Esophagus squamous epithelium (tissue), 5 donors: ENCODE measurements around the gene CCDC50. TPM values are rescaled to one million over a fixed set of nuclear protein-coding genes. Genes with fewer than 3 reads are reported as not detected.

Experiments used
- DNase-seq: peaks from one replicate; lab custom pipeline; 2025; lab: John Stamatoyannopoulos, UW
- H3K27ac ChIP-seq, 4 donors: fragments of 200-600 bp; sonication (generic); one replicate each; pipeline ENCODE4 v1.5.1; 2016 to 2019; ENCODE audit warnings: mild to moderate bottlenecking in 1 of 4
- H3K27me3 ChIP-seq, 4 donors: fragments of 200-600 bp; sonication (generic); 1 replicate in 3 of 4; 2 replicates in 1 of 4; pipeline versions ENCODE4 v1.5.1 to v1.6.0; 2017 to 2021; ENCODE audit warnings: antibody characterized with exemption in 1 of 4
- H3K36me3 ChIP-seq, 3 donors: fragments of 200-600 bp; sonication (generic); one replicate each; pipeline ENCODE4 v1.5.1; 2016 to 2019
- H3K4me1 ChIP-seq, 3 donors: fragments of 200-600 bp; sonication (generic); one replicate each; pipeline ENCODE4 v1.5.1; 2017 to 2019
- H3K4me3 ChIP-seq, 4 donors: fragments of 200-600 bp; sonication (generic); 1 replicate in 3 of 4; 2 replicates in 1 of 4; pipeline ENCODE4 v1.5.1; 2016 to 2019; ENCODE audit warnings: mild to moderate bottlenecking in 2 of 4, moderate library complexity in 1 of 4
- H3K9me3 ChIP-seq, 3 donors: fragments of 200-600 bp; sonication (generic); one replicate each; pipeline ENCODE4 v1.5.1; 2016 to 2019
- CTCF ChIP-seq, 6 experiments: fragments of 450-650 bp in 4 of 6; fragments of 200-600 bp in 2 of 6; sonication (generic) in 2 of 6; IDR thresholded peaks; one replicate each; pipeline ENCODE4 v1.5.1; 2016 to 2019; ENCODE audit warnings: antibody characterized with exemption in 6 of 6, mild to moderate bottlenecking in 4 of 6, moderate library complexity in 4 of 6
- POLR2A ChIP-seq, 4 donors: fragments of 450-650 bp; IDR thresholded peaks; one replicate each; pipeline ENCODE4 v1.6.1; 2017; ENCODE audit warnings: antibody characterized with exemption in 4 of 4, mild to moderate bottlenecking in 4 of 4, moderate library complexity in 3 of 4
- WGBS, 2 donors: methylation state at CpG; one replicate each; pipeline ENCODE4 v1.1.5; 2018; 5-methylcytosine and 5-hydroxymethylcytosine counted together
- intact Hi-C: fragments of 100-400 bp; cut with DNase I; formaldehyde crosslinking; loops from one replicate; pipeline ENCODE4 v1.15.0; 2022
- total RNA-seq, 4 donors: library from RNA; depleted of rRNA; stranded (reverse); fragments of >200 nt; gene quantifications; one replicate each; pipeline ENCODE4 v1.1.0, GENCODE V29; 2016
- donor health status: DM: yes; HTN: yes; CAD: no.

The CCDC50 gene
- total RNA-seq, 4 donors from 2014 or later = 12.7 to 56.6 (median 30.5) TPM

GRCh38 chr3:191399918-191400317, 70.7 kb downstream of the CCDC50 start:
- Histone ChIP-seq H3K4me1 (no peaks in the 10 kb centered on the region), H3K27me3 (no peaks in the 10 kb centered on the region), H3K36me3 (peaks cover 0 to 29% (median 0%) of the 10 kb centered on the region in 3 donors), H3K9me3 (no peaks in the 10 kb centered on the region), H3K4me3 (no peak overlapping the region), H3K27ac (no peak overlapping the region)
- WGBS, 2 donors = 72 to 94% methylated on average over 3 of the region's 3 CpGs
- no peak for DNase-seq
- intact Hi-C loops = no loop called here
- TF ChIP-seq CTCF (IDR thresholded peaks at IDR 0.05) = no peak
- no peak for TF ChIP-seq POLR2A (IDR thresholded peaks at IDR 0.05)

- Histone ChIP-seq H3K9me3 (no peaks in the 10 kb centered on the region), H3K4me3 (no peak overlapping the region), H3K27me3 (no peaks in the 10 kb centered on the region), H3K27ac (no peak overlapping the region), H3K36me3 (peaks cover 0 to 19% (median 0%) of the 10 kb centered on the region in 3 donors), H3K4me1 (no peaks in the 10 kb centered on the region)
- TF ChIP-seq CTCF (IDR thresholded peaks at IDR 0.05) = no peak
- TF ChIP-seq POLR2A (IDR thresholded peaks at IDR 0.05) = no peak
- no peak for DNase-seq
- 88 to 89% methylated on average over 12 of the region's 12 CpGs for WGBS, 2 donors
- intact Hi-C loops = no loop called here
Measured at GRCh38 chr3:191401775-191402357, 72.7 kb downstream of the CCDC50 start.

GRCh38 chr3:191409791-191410359, 80.7 kb downstream of the CCDC50 start:
- peaks cover 0 to 10% (median 0%) of the 10 kb centered on the region in 3 donors for H3K9me3 ChIP-seq
- no peaks in the 10 kb centered on the region for H3K4me1 ChIP-seq
- no peak overlapping the region for H3K27ac ChIP-seq
- DNase-seq = no peak
- H3K36me3 ChIP-seq = no peaks in the 10 kb centered on the region
- WGBS, 2 donors = 85 to 92% methylated on average over 3 of the region's 3 CpGs
- H3K4me3 ChIP-seq = no peak overlapping the region
- intact Hi-C loops = loop anchor here (10.0 kb wide), 1 partner anchor 1035 kb away; no protein-coding TSS in a partner anchor
- TF ChIP-seq POLR2A (IDR thresholded peaks at IDR 0.05) = no peak
- no peak for TF ChIP-seq CTCF (IDR thresholded peaks at IDR 0.05)
- H3K27me3 ChIP-seq = no peaks in the 10 kb centered on the region

- Histone ChIP-seq H3K4me1 (no peaks in the 10 kb centered on the region), H3K4me3 (no peak overlapping the region), H3K9me3 (peaks cover 0 to 10% (median 0%) of the 10 kb centered on the region in 3 donors), H3K27ac (no peak overlapping the region), H3K36me3 (no peaks in the 10 kb centered on the region), H3K27me3 (no peaks in the 10 kb centered on the region)
- no peak for DNase-seq
- 80 to 93% methylated on average over 1 of the region's 1 CpG for WGBS, 2 donors
- TF ChIP-seq POLR2A (IDR thresholded peaks at IDR 0.05) = no peak
- no peak for TF ChIP-seq CTCF (IDR thresholded peaks at IDR 0.05)
- intact Hi-C loops = loop anchor here (10.0 kb wide), 1 partner anchor 1032 kb away; no protein-coding TSS in a partner anchor
Measured at GRCh38 chr3:191412759-191413158, 83.6 kb downstream of the CCDC50 start.

GRCh38 chr3:191414286-191414685, 85.1 kb downstream of the CCDC50 start:
- TF ChIP-seq CTCF (IDR thresholded peaks at IDR 0.05) = no peak
- TF ChIP-seq POLR2A (IDR thresholded peaks at IDR 0.05) = no peak
- intact Hi-C loops = loop anchor here (10.0 kb wide), 1 partner anchor 1031 kb away; no protein-coding TSS in a partner anchor
- DNase-seq = no peak
- H3K4me1 ChIP-seq = no peaks in the 10 kb centered on the region
- no peaks in the 10 kb centered on the region for H3K27me3 ChIP-seq
- H3K27ac ChIP-seq = no peak overlapping the region
- H3K4me3 ChIP-seq = no peak overlapping the region
- H3K36me3 ChIP-seq = no peaks in the 10 kb centered on the region
- WGBS, 2 donors = 32 to 38% methylated on average over 2 of the region's 2 CpGs
- H3K9me3 ChIP-seq = peaks cover 0 to 9% (median 0%) of the 10 kb centered on the region in 3 donors
